Keratinocyte (primary cell): ENCODE results near the gene GRPEL1. TPM values are rescaled to one million over a fixed set of nuclear protein-coding genes. Genes with fewer than 3 reads are reported as not detected.

Experiments
- DNase-seq: peaks from one replicate; pipeline ENCODE4 v3.0.0-alpha.2; 2011; ENCODE audit warnings: low read depth, missing footprints, low spot score
- FAIRE-seq: peaks from 2 replicates; lab custom pipeline; 2011; peaks lifted over from hg19 to GRCh38; lab: Jason Lieb, UNC
- H2AFZ ChIP-seq: 2 replicates; pipeline ENCODE4 v1.6.0; 2012; ENCODE audit warnings: low read length, control low read depth, inconsistent platforms; ENCODE audit not compliant: control insufficient read depth
- H3K27ac ChIP-seq: 2 replicates; pipeline ENCODE4 v1.5.1; 2011; ENCODE audit warnings: low read length; ENCODE audit not compliant: control insufficient read depth, insufficient read depth
- H3K27me3 ChIP-seq: 3 replicates; pipeline ENCODE4 v1.6.0; 2011; ENCODE audit warnings: low read length; ENCODE audit not compliant: control insufficient read depth, insufficient read depth; ENCODE audit errors: extremely low read depth
- H3K36me3 ChIP-seq, 2 experiments: 2 replicates in 1 of 2; 3 replicates in 1 of 2; pipeline ENCODE4 v1.5.1; 2011; ENCODE audit warnings: low read length in 2 of 2, mild to moderate bottlenecking in 1 of 2; ENCODE audit not compliant: control insufficient read depth in 2 of 2, insufficient read depth in 2 of 2; ENCODE audit errors: extremely low read depth in 1 of 2
- H3K4me1 ChIP-seq: 3 replicates; pipeline ENCODE4 v1.5.1; 2011; ENCODE audit warnings: low read length; ENCODE audit not compliant: control insufficient read depth, insufficient read depth; ENCODE audit errors: extremely low read depth
- H3K4me2 ChIP-seq: 3 replicates; pipeline ENCODE4 v1.6.0; 2011; ENCODE audit warnings: low read depth, low read length; ENCODE audit not compliant: control insufficient read depth, insufficient read depth; ENCODE audit errors: extremely low read depth
- H3K4me3 ChIP-seq, 3 experiments: fragments of 200-600 bp in 1 of 3; sonication (generic) in 1 of 3; 2 replicates in 2 of 3; 3 replicates in 1 of 3; pipeline ENCODE4 v1.5.1; 2011 to 2016; ENCODE audit warnings: low read length in 3 of 3, mild to moderate bottlenecking in 3 of 3, control low read depth in 2 of 3, inconsistent platforms in 1 of 3, low read depth in 1 of 3, mixed read lengths in 1 of 3, mixed run types in 1 of 3, moderate library complexity in 1 of 3; ENCODE audit not compliant: control insufficient read depth in 2 of 3, insufficient read depth in 2 of 3; ENCODE audit errors: extremely low read depth in 1 of 3
- H3K79me2 ChIP-seq: 2 replicates; pipeline ENCODE4 v1.6.0; 2012; ENCODE audit warnings: low read length; ENCODE audit not compliant: control insufficient read depth, insufficient read depth
- H3K9ac ChIP-seq: 3 replicates; pipeline ENCODE4 v1.6.0; 2011; ENCODE audit warnings: low read length; ENCODE audit not compliant: control insufficient read depth, insufficient read depth; ENCODE audit errors: extremely low read depth
- H3K9me1 ChIP-seq: 3 replicates; pipeline ENCODE4 v1.6.0; 2011; ENCODE audit warnings: low read length; ENCODE audit not compliant: control insufficient read depth, insufficient read depth; ENCODE audit errors: extremely low read depth
- H3K9me3 ChIP-seq: 2 replicates; pipeline ENCODE4 v1.5.1; 2012; ENCODE audit warnings: low read depth, low read length; ENCODE audit not compliant: control insufficient read depth
- H4K20me1 ChIP-seq: 3 replicates; pipeline ENCODE4 v1.6.0; 2011; ENCODE audit warnings: low read length; ENCODE audit not compliant: control insufficient read depth, insufficient read depth; ENCODE audit errors: extremely low read depth
- EZH2 ChIP-seq: IDR thresholded peaks from one replicate; pipeline ENCODE4 v1.6.1; 2012; ENCODE audit warnings: inconsistent platforms, mild to moderate bottlenecking, low read length, moderate library complexity
- dilution Hi-C: fragments of 300-500 bp; cut with MboI; formaldehyde crosslinking; loops from one replicate; pipeline ENCODE4 v1.7.0; 2020; ENCODE audit warnings: low sequenced_read_pairs; ENCODE audit not compliant: extremely low pct_ligation_motif_present
- polyA plus RNA-seq, 5 experiments: library from polyadenylated mRNA; depleted of rRNA in 3 of 5; stranded (reverse) in 3 of 5; stranded (forward) in 1 of 5; unstranded in 1 of 5; fragments of >200 nt; gene quantifications; 1 replicate in 1 of 5; 2 replicates in 3 of 5; 3 replicates in 1 of 5; pipeline versions ENCODE4 v1.2.1 to v1.2.3, GENCODE V29; 2011 to 2012; ENCODE audit warnings: missing spikeins in 2 of 5, low read depth in 1 of 5, low replicate concordance in 1 of 5
- TF ChIP-seq, protein P1 (sequence below), 3 experiments: IDR thresholded peaks in 1 of 3; conservative IDR thresholded peaks in 1 of 3; optimal IDR thresholded peaks in 1 of 3; 2 replicates in 2 of 3; 3 replicates in 1 of 3; pipeline versions ENCODE3 to v1.5.1; 2011; ENCODE audit warnings: low read length in 3 of 3, mild to moderate bottlenecking in 3 of 3, moderate library complexity in 2 of 3, control low read depth in 1 of 3, inconsistent platforms in 1 of 3; ENCODE audit not compliant: insufficient read depth in 2 of 3; ENCODE audit errors: extremely low read depth in 1 of 3

The GRPEL1 gene
- polyA plus RNA-seq, 1 donor (not counting 4 experiments of a cell fraction or from before 2014, with no cell fraction given): 59.1 TPM

DNA sequence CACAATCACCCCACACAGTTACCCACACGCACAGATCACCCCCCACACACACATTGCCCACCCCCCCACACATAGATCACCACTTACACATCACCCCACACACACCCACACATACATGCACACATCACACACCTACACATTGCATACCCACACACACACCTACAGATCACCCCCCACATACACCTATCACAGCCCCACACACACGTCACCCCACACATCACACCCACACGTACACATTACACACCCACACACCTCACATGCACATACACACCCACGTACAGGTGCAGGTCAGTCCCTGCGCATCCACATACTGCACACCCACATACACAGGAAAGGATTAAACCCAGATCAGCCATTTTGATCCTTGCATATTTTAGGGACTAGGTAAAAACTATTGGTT is 40.0 kb downstream of the GRPEL1 start:
- Histone ChIP-seq H3K27ac (no peak overlapping the region), H4K20me1 (no peaks in the 10 kb centered on the region), H2AFZ (no peak overlapping the region), H3K4me1 (no peaks in the 10 kb centered on the region), H3K27me3 (no peaks in the 10 kb centered on the region), H3K9me3 (no peaks in the 10 kb centered on the region), H3K79me2 (no peaks in the 10 kb centered on the region), H3K4me2 (no peak overlapping the region), H3K4me3 (no peak overlapping the region), H3K9me1 (no peaks in the 10 kb centered on the region), H3K36me3 (peaks cover 42 to 48% of the 10 kb centered on the region in 2 experiments), H3K9ac (no peak overlapping the region)
- TF ChIP-seq, protein P1, sequence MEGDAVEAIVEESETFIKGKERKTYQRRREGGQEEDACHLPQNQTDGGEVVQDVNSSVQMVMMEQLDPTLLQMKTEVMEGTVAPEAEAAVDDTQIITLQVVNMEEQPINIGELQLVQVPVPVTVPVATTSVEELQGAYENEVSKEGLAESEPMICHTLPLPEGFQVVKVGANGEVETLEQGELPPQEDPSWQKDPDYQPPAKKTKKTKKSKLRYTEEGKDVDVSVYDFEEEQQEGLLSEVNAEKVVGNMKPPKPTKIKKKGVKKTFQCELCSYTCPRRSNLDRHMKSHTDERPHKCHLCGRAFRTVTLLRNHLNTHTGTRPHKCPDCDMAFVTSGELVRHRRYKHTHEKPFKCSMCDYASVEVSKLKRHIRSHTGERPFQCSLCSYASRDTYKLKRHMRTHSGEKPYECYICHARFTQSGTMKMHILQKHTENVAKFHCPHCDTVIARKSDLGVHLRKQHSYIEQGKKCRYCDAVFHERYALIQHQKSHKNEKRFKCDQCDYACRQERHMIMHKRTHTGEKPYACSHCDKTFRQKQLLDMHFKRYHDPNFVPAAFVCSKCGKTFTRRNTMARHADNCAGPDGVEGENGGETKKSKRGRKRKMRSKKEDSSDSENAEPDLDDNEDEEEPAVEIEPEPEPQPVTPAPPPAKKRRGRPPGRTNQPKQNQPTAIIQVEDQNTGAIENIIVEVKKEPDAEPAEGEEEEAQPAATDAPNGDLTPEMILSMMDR (optimal IDR thresholded peaks at IDR 0.05 in 1 of 3, IDR thresholded peaks at IDR 0.05 in 1 of 3, conservative IDR thresholded peaks at IDR 0.05 in 1 of 3; ENCODE audit: extremely low read depth in 1 of 3, insufficient read depth in 2 of 3, low read length in 3 of 3): no peak
- TF ChIP-seq EZH2: no peak
- dilution Hi-C loops: no loop called here
- DNase-seq (no peak), FAIRE-seq (no peak)

DNA sequence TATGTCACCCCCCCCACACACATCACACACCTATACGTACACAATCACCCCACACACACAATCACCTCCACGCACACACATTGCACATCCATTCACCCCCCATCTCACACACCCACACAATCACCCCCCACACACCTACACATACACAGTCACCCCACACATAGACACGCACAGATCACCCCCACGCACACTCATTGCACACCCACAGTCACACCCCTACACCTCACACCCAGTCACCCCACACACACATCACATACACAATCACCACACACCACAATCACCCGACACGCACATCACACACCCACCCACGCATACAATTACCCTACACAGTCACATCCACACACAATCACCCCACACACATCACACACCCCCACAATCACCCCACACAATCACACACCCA is 40.6 kb downstream of the GRPEL1 start:
- dilution Hi-C loops: no loop called here
- peaks cover 44 to 45% of the 10 kb centered on the region in 2 experiments for H3K36me3 ChIP-seq
- FAIRE-seq: no peak

More for the DNA sequence above, 40.6 kb downstream of the GRPEL1 start:
- H3K4me1 ChIP-seq: peaks cover 3% of the 10 kb centered on the region
- no peaks in the 10 kb centered on the region for H3K9me1 ChIP-seq
- no peaks in the 10 kb centered on the region for H4K20me1 ChIP-seq
- H3K4me2 ChIP-seq: no peak overlapping the region
- H3K79me2 ChIP-seq: no peaks in the 10 kb centered on the region
- TF ChIP-seq, protein P1 (optimal IDR thresholded peaks at IDR 0.05 in 1 of 3, IDR thresholded peaks at IDR 0.05 in 1 of 3, conservative IDR thresholded peaks at IDR 0.05 in 1 of 3; ENCODE audit: extremely low read depth in 1 of 3, insufficient read depth in 2 of 3, low read length in 3 of 3): no peak
- TF ChIP-seq EZH2: no peak
- no peaks in the 10 kb centered on the region for H3K9me3 ChIP-seq
- no peak overlapping the region for H2AFZ ChIP-seq
- H3K4me3 ChIP-seq: no peak overlapping the region
- H3K27me3 ChIP-seq: no peaks in the 10 kb centered on the region
- no peak overlapping the region for H3K27ac ChIP-seq
- no peak for DNase-seq
- H3K9ac ChIP-seq: no peak overlapping the region
